Nephron (organoid): Measurements from ENCODE around the gene BMPR1A.

ENCODE experiments used
- H3K27ac Mint-ChIP-seq, 3 experiments: 2 replicates each; pipeline ENCODE4 v1.8.0; 2020; ENCODE audit warnings: mixed read lengths in 3 of 3, mild to moderate bottlenecking in 2 of 3, moderate library complexity in 1 of 3
- H3K27me3 Mint-ChIP-seq: 2 replicates; pipeline ENCODE4 v1.8.0; 2021; ENCODE audit warnings: low read depth, mild to moderate bottlenecking, moderate library complexity, mixed read lengths
- H3K36me3 Mint-ChIP-seq: 2 replicates; pipeline ENCODE4 v1.8.0; 2020; ENCODE audit warnings: low read depth, mixed read lengths
- H3K4me1 Mint-ChIP-seq: 2 replicates; pipeline ENCODE4 v1.8.0; 2020; ENCODE audit warnings: mixed read lengths
- H3K4me3 Mint-ChIP-seq, 3 experiments: 2 replicates each; pipeline ENCODE4 v1.8.0; 2020; ENCODE audit warnings: mild to moderate bottlenecking in 3 of 3, mixed read lengths in 3 of 3, moderate library complexity in 2 of 3
- H3K9me3 Mint-ChIP-seq: 2 replicates; pipeline ENCODE4 v1.8.0; 2020; ENCODE audit warnings: mixed read lengths
- CTCF ChIP-seq, 3 experiments: fragments of 200-600 bp; sonication (generic); IDR thresholded peaks; one replicate each; pipeline ENCODE4 v1.5.0; 2021; ENCODE audit warnings: antibody characterized with exemption in 3 of 3; ENCODE audit not compliant: unreplicated experiment in 3 of 3

The BMPR1A gene

GRCh38 chr10:86900955-86901354 lies 144.5 kb downstream of the BMPR1A start:
- H3K4me3 Mint-ChIP-seq, result no peak overlapping the region
- peak overlapping the region; percentile 72 to 79 (median 74) for H3K27ac Mint-ChIP-seq
- H3K4me1 Mint-ChIP-seq, result peaks cover 25% of the 10 kb centered on the region
- H3K9me3 Mint-ChIP-seq, result peaks cover 16% of the 10 kb centered on the region
- TF ChIP-seq CTCF (IDR thresholded peaks at IDR 0.05; ENCODE audit: unreplicated experiment in 3 of 3), result no peak
- H3K27me3 Mint-ChIP-seq, result no peaks in the 10 kb centered on the region
- H3K36me3 Mint-ChIP-seq, result peaks cover 62% of the 10 kb centered on the region

- peaks cover 85% of the 10 kb centered on the region for H3K36me3 Mint-ChIP-seq
- H3K4me3 Mint-ChIP-seq, result no peak overlapping the region
- H3K27me3 Mint-ChIP-seq, result peaks cover 3% of the 10 kb centered on the region
- H3K9me3 Mint-ChIP-seq, result peaks cover 30% of the 10 kb centered on the region
- H3K4me1 Mint-ChIP-seq, result peaks cover 17% of the 10 kb centered on the region
- no peak for TF ChIP-seq CTCF (IDR thresholded peaks at IDR 0.05; ENCODE audit: unreplicated experiment in 3 of 3)
- no peak overlapping the region for H3K27ac Mint-ChIP-seq
Measured at GRCh38 chr10:86904600-86904999, 148.2 kb downstream of the BMPR1A start.

- Mint-ChIP-seq H3K4me1 (peaks cover 11% of the 10 kb centered on the region), H3K9me3 (peaks cover 30% of the 10 kb centered on the region), H3K27me3 (peaks cover 3% of the 10 kb centered on the region), H3K4me3 (no peak overlapping the region), H3K27ac (no peak overlapping the region), H3K36me3 (peaks cover 81% of the 10 kb centered on the region)
- no peak for TF ChIP-seq CTCF (IDR thresholded peaks at IDR 0.05; ENCODE audit: unreplicated experiment in 3 of 3)
Measured at GRCh38 chr10:86905429-86905828, 149.0 kb downstream of the BMPR1A start.

- H3K36me3 Mint-ChIP-seq, result peaks cover 67% of the 10 kb centered on the region
- no peak overlapping the region for H3K27ac Mint-ChIP-seq
- no peaks in the 10 kb centered on the region for H3K4me1 Mint-ChIP-seq
- TF ChIP-seq CTCF (IDR thresholded peaks at IDR 0.05; ENCODE audit: unreplicated experiment in 3 of 3), result no peak
- H3K27me3 Mint-ChIP-seq, result no peaks in the 10 kb centered on the region
- no peaks in the 10 kb centered on the region for H3K9me3 Mint-ChIP-seq
- no peak overlapping the region for H3K4me3 Mint-ChIP-seq
Measured at GRCh38 chr10:86914734-86915133, 158.3 kb downstream of the BMPR1A start.

- no peaks in the 10 kb centered on the region for H3K9me3 Mint-ChIP-seq
- H3K4me1 Mint-ChIP-seq, result no peaks in the 10 kb centered on the region
- H3K27ac Mint-ChIP-seq, result no peak overlapping the region
- H3K4me3 Mint-ChIP-seq, result no peak overlapping the region
- H3K27me3 Mint-ChIP-seq, result no peaks in the 10 kb centered on the region
- no peak for TF ChIP-seq CTCF (IDR thresholded peaks at IDR 0.05; ENCODE audit: unreplicated experiment in 3 of 3)
- peaks cover 82% of the 10 kb centered on the region for H3K36me3 Mint-ChIP-seq
Measured at GRCh38 chr10:86918022-86918471, 161.6 kb downstream of the BMPR1A start.

GRCh38 chr10:86922553-86922961 lies 166.1 kb downstream of the BMPR1A start:
- Mint-ChIP-seq H3K27me3 (no peaks in the 10 kb centered on the region), H3K36me3 (peaks cover 57% of the 10 kb centered on the region), H3K4me3 (no peak overlapping the region), H3K9me3 (no peaks in the 10 kb centered on the region), H3K4me1 (no peaks in the 10 kb centered on the region), H3K27ac (no peak overlapping the region)
- no peak for TF ChIP-seq CTCF (IDR thresholded peaks at IDR 0.05; ENCODE audit: unreplicated experiment in 3 of 3)
